ENCODE measurements around the gene MAB21L1.

MAB21L1 gene

DNA sequence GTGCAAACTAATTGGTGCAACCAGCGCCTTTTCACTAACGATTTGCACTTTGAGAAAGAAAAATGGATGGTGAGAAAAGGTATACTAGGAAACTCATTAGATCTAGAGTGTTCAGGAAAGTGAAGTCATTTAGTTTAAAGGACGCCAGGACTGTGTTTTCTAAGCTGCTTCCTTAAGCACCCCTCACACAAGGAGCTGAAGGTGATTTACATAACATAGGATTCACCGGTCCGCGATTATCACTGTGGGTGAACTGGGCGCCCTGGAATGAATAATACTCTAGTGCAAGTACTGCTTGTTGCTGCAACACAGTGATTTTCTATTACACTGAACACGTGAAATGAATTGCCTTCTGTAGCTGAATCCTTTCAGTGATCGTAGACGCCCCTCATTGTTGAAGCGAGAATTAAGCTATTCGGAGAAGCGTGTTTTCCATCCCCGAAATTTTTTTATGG is 2.6 kb upstream of the MAB21L1 start:
- no peak for DNase-seq (ENCODE audit: extremely low read depth, insufficient read length)
- TF ChIP-seq, protein P1, sequence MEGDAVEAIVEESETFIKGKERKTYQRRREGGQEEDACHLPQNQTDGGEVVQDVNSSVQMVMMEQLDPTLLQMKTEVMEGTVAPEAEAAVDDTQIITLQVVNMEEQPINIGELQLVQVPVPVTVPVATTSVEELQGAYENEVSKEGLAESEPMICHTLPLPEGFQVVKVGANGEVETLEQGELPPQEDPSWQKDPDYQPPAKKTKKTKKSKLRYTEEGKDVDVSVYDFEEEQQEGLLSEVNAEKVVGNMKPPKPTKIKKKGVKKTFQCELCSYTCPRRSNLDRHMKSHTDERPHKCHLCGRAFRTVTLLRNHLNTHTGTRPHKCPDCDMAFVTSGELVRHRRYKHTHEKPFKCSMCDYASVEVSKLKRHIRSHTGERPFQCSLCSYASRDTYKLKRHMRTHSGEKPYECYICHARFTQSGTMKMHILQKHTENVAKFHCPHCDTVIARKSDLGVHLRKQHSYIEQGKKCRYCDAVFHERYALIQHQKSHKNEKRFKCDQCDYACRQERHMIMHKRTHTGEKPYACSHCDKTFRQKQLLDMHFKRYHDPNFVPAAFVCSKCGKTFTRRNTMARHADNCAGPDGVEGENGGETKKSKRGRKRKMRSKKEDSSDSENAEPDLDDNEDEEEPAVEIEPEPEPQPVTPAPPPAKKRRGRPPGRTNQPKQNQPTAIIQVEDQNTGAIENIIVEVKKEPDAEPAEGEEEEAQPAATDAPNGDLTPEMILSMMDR (IDR thresholded peaks at IDR 0.05; ENCODE audit: insufficient read depth, low read length, poor library complexity, severe bottlenecking) = no peak
- Histone ChIP-seq H3K36me3 (ENCODE audit: control insufficient read depth, insufficient read depth, low read length) (no peaks in the 10 kb centered on the region), H3K27me3 (replicated peaks; ENCODE audit: control insufficient read depth, insufficient read depth, low read length) (no peaks in the 10 kb centered on the region; the same call in 1 of the 2 replicates), H3K4me3 (replicated peaks; ENCODE audit: low read depth, low read length) (no peak overlapping the region)

DNA sequence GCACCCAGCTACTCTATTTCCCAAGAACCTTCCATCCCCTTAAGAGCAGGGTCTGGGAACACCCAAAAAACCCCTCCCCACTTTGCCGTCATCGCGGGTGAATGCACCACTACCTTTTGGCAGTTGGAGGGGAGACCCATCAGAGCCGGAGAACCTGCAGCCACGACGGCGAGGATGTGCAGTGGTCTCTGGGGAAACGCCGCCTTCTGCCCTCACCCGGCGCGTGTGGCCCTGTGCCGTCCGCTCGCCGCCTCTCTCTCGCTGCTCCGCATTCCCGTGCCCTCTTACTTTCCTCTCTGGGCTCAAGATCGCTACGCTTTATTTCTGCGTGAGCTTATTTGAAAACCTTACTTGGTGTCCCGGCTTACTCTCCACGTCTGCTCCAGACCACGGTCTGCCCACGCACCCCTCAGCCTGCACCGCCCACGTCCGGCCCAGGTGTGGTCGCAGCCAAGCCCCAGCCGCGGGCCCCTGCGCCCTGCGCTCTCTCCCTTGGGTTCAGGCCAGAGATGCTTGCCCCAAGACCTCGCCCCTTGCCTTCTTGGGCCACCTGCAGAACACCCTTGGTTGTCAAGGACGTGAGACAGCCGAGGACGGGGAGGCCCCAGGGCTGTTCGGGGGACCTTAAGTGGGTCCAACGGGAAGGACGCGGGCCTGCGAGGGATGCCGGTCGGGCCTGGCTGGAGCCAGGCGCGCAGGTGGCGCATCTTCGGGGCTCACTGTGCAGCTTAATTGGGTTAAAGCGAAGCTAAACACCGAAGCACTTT is 2.0 kb upstream of the MAB21L1 start:
- no peaks in the 10 kb centered on the region for H3K36me3 ChIP-seq (ENCODE audit: control insufficient read depth, insufficient read depth, low read length)
- no peak for DNase-seq (ENCODE audit: extremely low read depth, insufficient read length)
- TF ChIP-seq, protein P1 (IDR thresholded peaks at IDR 0.05; ENCODE audit: insufficient read depth, low read length, poor library complexity, severe bottlenecking) = no peak
- H3K27me3 ChIP-seq (replicated peaks; ENCODE audit: control insufficient read depth, insufficient read depth, low read length) = no peaks in the 10 kb centered on the region; the same call in 1 of the 2 replicates
- 0 out of 2 replicates have a peak overlapping the region, but pooled peaks have one; percentile 9 for H3K4me3 ChIP-seq (replicated peaks; ENCODE audit: low read depth, low read length)

- Histone ChIP-seq H3K27me3 (replicated peaks; ENCODE audit: control insufficient read depth, insufficient read depth, low read length) (no peaks in the 10 kb centered on the region; the same call in 1 of the 2 replicates), H3K4me3 (replicated peaks; ENCODE audit: low read depth, low read length) (no peak overlapping the region), H3K36me3 (ENCODE audit: control insufficient read depth, insufficient read depth, low read length) (no peaks in the 10 kb centered on the region)
- TF ChIP-seq, protein P1 (IDR thresholded peaks at IDR 0.05; ENCODE audit: insufficient read depth, low read length, poor library complexity, severe bottlenecking) = no peak
- no peak for DNase-seq (ENCODE audit: extremely low read depth, insufficient read length)
Observed at GRCh38 chr13:35477386-35477946, 977 bp upstream of the MAB21L1 start.

GRCh38 chr13:35475212-35475959 is 1.1 kb downstream of the MAB21L1 start:
- H3K27me3 ChIP-seq (replicated peaks; ENCODE audit: control insufficient read depth, insufficient read depth, low read length) = no peaks in the 10 kb centered on the region; the same call in 1 of the 2 replicates
- DNase-seq (ENCODE audit: extremely low read depth, insufficient read length) = no peak
- H3K4me3 ChIP-seq (replicated peaks; ENCODE audit: low read depth, low read length) = peak overlapping the region; percentile 64
- TF ChIP-seq, protein P1 (IDR thresholded peaks at IDR 0.05; ENCODE audit: insufficient read depth, low read length, poor library complexity, severe bottlenecking) = no peak
- no peaks in the 10 kb centered on the region for H3K36me3 ChIP-seq (ENCODE audit: control insufficient read depth, insufficient read depth, low read length)

- TF ChIP-seq, protein P1 (IDR thresholded peaks at IDR 0.05; ENCODE audit: insufficient read depth, low read length, poor library complexity, severe bottlenecking) = no peak
- H3K4me3 ChIP-seq (replicated peaks; ENCODE audit: low read depth, low read length) = peak overlapping the region; percentile 64
- DNase-seq (ENCODE audit: extremely low read depth, insufficient read length) = no peak
- no peaks in the 10 kb centered on the region for H3K36me3 ChIP-seq (ENCODE audit: control insufficient read depth, insufficient read depth, low read length)
- H3K27me3 ChIP-seq (replicated peaks; ENCODE audit: control insufficient read depth, insufficient read depth, low read length) = no peaks in the 10 kb centered on the region; the same call in 1 of the 2 replicates
Observed at GRCh38 chr13:35474496-35475211, 1.8 kb downstream of the MAB21L1 start.
